K562 treated with DMSO at 1 percent for 4 hours (cell line): ENCODE results near the gene FAM117A. TPM values are rescaled to one million over a fixed set of nuclear protein-coding genes. Genes with fewer than 3 reads are reported as not detected.

Experiments used
- total RNA-seq: library from RNA; unstranded; fragments of 300-600 nt; gene quantifications from 2 replicates; pipeline ENCODE4 v1.2.3, GENCODE V29; 2022; ENCODE audit not compliant: insufficient read depth

Gene FAM117A
- total RNA-seq = 64.9 and 80.0 TPM in 2 replicates

GRCh38 chr17:49763735-49764558 is at the start of gene FAM117A:
TSS of gene FAM117A (minus strand) at chr17:49764131. CDS start at chr17:49764087, 44 bp downstream.

GRCh38 chr17:49788478-49789242 is 24.7 kb upstream of the FAM117A start, which contains the start of gene KAT7:
TSS of gene KAT7 (plus strand) at chr17:49788681. CDS start at chr17:49788835, 154 bp downstream.

GRCh38 chr17:49707608-49708514 is 56.1 kb downstream of the FAM117A start, which contains the start of gene SLC35B1:
TSS of gene SLC35B1 (minus strand) at chr17:49707964. CDS start at chr17:49707833, 131 bp downstream.

GRCh38 chr17:49677933-49678847 is 85.7 kb downstream of the FAM117A start, which contains the start of gene SPOP:
TSS of gene SPOP (minus strand) at chr17:49678097. CDS start at chr17:49622810, 55,287 bp downstream.

Other genes with a start within 250 kb of the FAM117A start
- gene NXPH3, start 188.3 kb downstream of the FAM117A start, total RNA-seq = not detected in 2 replicates
- gene SPOP, start 86.0 kb downstream of the FAM117A start, total RNA-seq = 38.1 and 39.5 TPM in 2 replicates
- 60.7 and 63.8 TPM in 2 replicates for gene SLC35B1, start 56.2 kb downstream of the FAM117A start, total RNA-seq
- 10.2 and 15.3 TPM in 2 replicates for gene KAT7, start 24.6 kb upstream of the FAM117A start, total RNA-seq
- gene TAC4, start 83.9 kb upstream of the FAM117A start, total RNA-seq = not detected in 2 replicates
- 4.7 and 8.6 TPM in 2 replicates for gene DLX4, start 205.1 kb upstream of the FAM117A start, total RNA-seq
- not detected in 2 replicates for gene DLX3, start 231.1 kb upstream of the FAM117A start, total RNA-seq